Measurements from ENCODE around the gene GET4. TPM values are rescaled to one million over a fixed set of nuclear protein-coding genes. Genes with fewer than 3 reads are reported as not detected.

The GET4 gene
- 53.0 TPM for total RNA-seq

GRCh38 chr7:876077-876971 is at the start of gene GET4:
TSS of gene GET4 (plus strand) at chr7:876554. CDS start at chr7:876646, 92 bp downstream.

GRCh38 chr7:832167-832967 is 44.0 kb upstream of the GET4 start, which contains the start of gene SUN1:
TSS of gene SUN1 (plus strand) at chr7:832476. CDS start at chr7:832525, 49 bp downstream.

Other genes with a start within 250 kb of the GET4 start
- 32.9 TPM for gene DNAAF5, start 149.9 kb upstream of the GET4 start, total RNA-seq
- gene PRKAR1B, start 149.3 kb upstream of the GET4 start, total RNA-seq: 40.8 TPM
- gene SUN1, start 44.1 kb upstream of the GET4 start, total RNA-seq: 331 TPM
- 18.6 TPM for gene ADAP1, start 78.1 kb downstream of the GET4 start, total RNA-seq
- gene COX19, start 99.0 kb downstream of the GET4 start, total RNA-seq: 11.7 TPM
- gene CYP2W1, start 106.6 kb downstream of the GET4 start, total RNA-seq: 3.0 TPM
- 13.1 TPM for gene GPR146, start 168.0 kb downstream of the GET4 start, total RNA-seq
- gene GPER1, start 211.6 kb downstream of the GET4 start, total RNA-seq: 6.0 TPM